ENCODE results near the gene CCDC102B. TPM values are rescaled to one million over a fixed set of nuclear protein-coding genes. Genes with fewer than 3 reads are reported as not detected.

CCDC102B gene
- total and polyA plus RNA-seq, 3 donors from 2014 or later, result 13.3 to 25.1 (median 14.9) TPM

GRCh38 chr18:68919900-68920299 lies 122.0 kb downstream of the CCDC102B start:
- no peak for DNase-seq
- Histone ChIP-seq H3K4me3 (no peak overlapping the region), H3K4me1 (no peaks in the 10 kb centered on the region), H3K9me3 (no peaks in the 10 kb centered on the region), H3K27me3 (no peaks in the 10 kb centered on the region), H3K27ac (no peak overlapping the region), H3K36me3 (ENCODE audit: low read depth, missing control alignments) (no peaks in the 10 kb centered on the region)
- intact Hi-C loops (cut with DNase I; ENCODE audit: low total_unique reads), result no loop called here
- WGBS, 2 donors, result 92 to 93% methylated on average over 2 of the region's 2 CpGs
- TF ChIP-seq CTCF (IDR thresholded peaks at IDR 0.05) (no peak), POLR2A (IDR thresholded peaks at IDR 0.05) (no peak)

- Histone ChIP-seq H3K36me3 (ENCODE audit: low read depth, missing control alignments) (no peaks in the 10 kb centered on the region), H3K9me3 (no peaks in the 10 kb centered on the region), H3K27me3 (no peaks in the 10 kb centered on the region), H3K4me3 (no peak overlapping the region), H3K27ac (no peak overlapping the region), H3K4me1 (no peaks in the 10 kb centered on the region)
- intact Hi-C loops (cut with DNase I; ENCODE audit: low total_unique reads), result no loop called here
- WGBS, 2 donors, result 73 to 86% methylated on average over 3 of the region's 3 CpGs
- no peak for DNase-seq
- no peak for TF ChIP-seq CTCF (IDR thresholded peaks at IDR 0.05)
- no peak for TF ChIP-seq POLR2A (IDR thresholded peaks at IDR 0.05)
Observed at GRCh38 chr18:68922392-68922791, 124.5 kb downstream of the CCDC102B start.

- Histone ChIP-seq H3K27me3 (no peaks in the 10 kb centered on the region), H3K36me3 (ENCODE audit: low read depth, missing control alignments) (no peaks in the 10 kb centered on the region), H3K27ac (no peak overlapping the region), H3K9me3 (no peaks in the 10 kb centered on the region), H3K4me3 (no peak overlapping the region), H3K4me1 (no peaks in the 10 kb centered on the region)
- DNase-seq, result no peak
- intact Hi-C loops (cut with DNase I; ENCODE audit: low total_unique reads), result no loop called here
- TF ChIP-seq CTCF (IDR thresholded peaks at IDR 0.05) (peak in 2 of 3 experiments; percentile 7 to 9), POLR2A (IDR thresholded peaks at IDR 0.05) (no peak)
- WGBS, 2 donors, result 60 to 63% methylated on average over 1 of the region's 1 CpG
Observed at GRCh38 chr18:68925268-68925667, 127.4 kb downstream of the CCDC102B start.

- H3K9me3 ChIP-seq, result no peaks in the 10 kb centered on the region
- intact Hi-C loops (cut with DNase I; ENCODE audit: low total_unique reads), result no loop called here
- H3K27me3 ChIP-seq, result no peaks in the 10 kb centered on the region
- no peak for TF ChIP-seq CTCF (IDR thresholded peaks at IDR 0.05)
- no peak for TF ChIP-seq POLR2A (IDR thresholded peaks at IDR 0.05)
- H3K27ac ChIP-seq, result no peak overlapping the region
- no peak for DNase-seq
- no peaks in the 10 kb centered on the region for H3K4me1 ChIP-seq
- no peak overlapping the region for H3K4me3 ChIP-seq
- 88 to 89% methylated on average over 6 of the region's 6 CpGs for WGBS, 2 donors
- no peaks in the 10 kb centered on the region for H3K36me3 ChIP-seq (ENCODE audit: low read depth, missing control alignments)
Observed at GRCh38 chr18:68928762-68929675, 131.1 kb downstream of the CCDC102B start.

- Histone ChIP-seq H3K4me3 (no peak overlapping the region), H3K27me3 (no peaks in the 10 kb centered on the region), H3K9me3 (no peaks in the 10 kb centered on the region), H3K27ac (no peak overlapping the region), H3K4me1 (no peaks in the 10 kb centered on the region), H3K36me3 (ENCODE audit: low read depth, missing control alignments) (no peaks in the 10 kb centered on the region)
- no peak for TF ChIP-seq POLR2A (IDR thresholded peaks at IDR 0.05)
- TF ChIP-seq CTCF (IDR thresholded peaks at IDR 0.05), result no peak
- intact Hi-C loops (cut with DNase I; ENCODE audit: low total_unique reads), result no loop called here
- DNase-seq, result no peak
Observed at GRCh38 chr18:68935686-68936085, 137.8 kb downstream of the CCDC102B start.

All from testis (tissue), 3 donors.